HTERT RPE-1 (cell line): ENCODE measurements around the gene PTPRC.

Experiments
- in situ Hi-C: fragments of 300-500 bp; cut with MboI; formaldehyde crosslinking; loops from 4 replicates; pipeline ENCODE4 v1.14.3; 2020; ENCODE audit warnings: low sequenced_read_pairs

PTPRC gene

DNA sequence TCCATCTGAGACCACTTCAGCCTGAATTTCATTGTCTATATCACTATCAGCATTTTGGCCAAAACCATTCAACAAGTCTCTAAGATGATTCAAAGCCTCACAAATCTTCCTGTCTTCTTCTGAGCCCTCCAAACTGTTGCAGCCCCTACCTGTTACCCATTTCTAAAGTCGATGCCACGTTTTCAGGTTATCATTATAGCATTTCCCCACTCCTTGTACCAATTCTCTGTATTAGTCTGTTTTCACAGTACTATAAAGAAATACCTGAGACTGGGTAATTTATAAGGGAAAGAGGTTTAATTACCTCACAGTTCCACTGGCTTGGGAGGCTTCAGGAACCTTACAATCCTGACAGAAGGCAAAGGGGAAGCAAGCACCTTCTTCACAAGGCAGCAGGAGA, 158.8 kb downstream of the PTPRC start:
- in situ Hi-C loops, result no loop called here

DNA sequence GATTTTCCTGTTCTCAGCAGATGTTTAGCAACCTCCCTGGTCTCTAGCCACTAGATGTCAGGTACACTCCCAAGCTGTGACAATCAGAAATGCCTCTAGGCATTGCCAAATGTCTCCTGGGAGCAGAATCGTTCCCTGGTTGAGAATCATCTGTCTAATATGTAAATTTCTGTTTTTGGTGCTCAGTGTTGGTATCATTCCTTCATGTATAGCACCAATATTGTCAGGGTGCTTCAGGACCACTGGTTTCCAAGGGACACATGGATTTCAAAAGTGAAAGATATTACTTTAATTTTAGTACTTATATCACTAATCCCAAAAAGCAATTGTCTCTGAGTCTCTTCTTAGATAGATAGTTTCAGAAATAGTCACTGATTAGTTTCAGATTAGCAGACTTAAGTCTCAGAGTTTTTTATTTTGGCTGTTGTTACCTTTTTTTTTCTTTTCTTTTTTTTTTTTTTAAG, 160.1 kb downstream of the PTPRC start:
- in situ Hi-C loops, result no loop called here

- in situ Hi-C loops, result no loop called here
Observed at GRCh38 chr1:198805498-198806151, 166.8 kb downstream of the PTPRC start.

- in situ Hi-C loops, result no loop called here
Observed at GRCh38 chr1:198806861-198807260, 168.0 kb downstream of the PTPRC start.
